Melanocyte of skin (primary cell): Measurements from ENCODE around the gene LRFN3. TPM values are rescaled to one million over a fixed set of nuclear protein-coding genes. Genes with fewer than 3 reads are reported as not detected.

ENCODE experiments used
- small RNA-seq, 2 donors: library from RNA; depleted of rRNA; stranded (forward); fragments of <200 nt; gene quantifications; one replicate each; pipeline ENCODE3, GENCODE V24; 2012
- total RNA-seq, 2 donors: library from RNA; depleted of rRNA; stranded (reverse); fragments of >200 nt; gene quantifications; 2 replicates each; pipeline ENCODE4 v1.2.3, GENCODE V29; 2012

The LRFN3 gene, protein sequence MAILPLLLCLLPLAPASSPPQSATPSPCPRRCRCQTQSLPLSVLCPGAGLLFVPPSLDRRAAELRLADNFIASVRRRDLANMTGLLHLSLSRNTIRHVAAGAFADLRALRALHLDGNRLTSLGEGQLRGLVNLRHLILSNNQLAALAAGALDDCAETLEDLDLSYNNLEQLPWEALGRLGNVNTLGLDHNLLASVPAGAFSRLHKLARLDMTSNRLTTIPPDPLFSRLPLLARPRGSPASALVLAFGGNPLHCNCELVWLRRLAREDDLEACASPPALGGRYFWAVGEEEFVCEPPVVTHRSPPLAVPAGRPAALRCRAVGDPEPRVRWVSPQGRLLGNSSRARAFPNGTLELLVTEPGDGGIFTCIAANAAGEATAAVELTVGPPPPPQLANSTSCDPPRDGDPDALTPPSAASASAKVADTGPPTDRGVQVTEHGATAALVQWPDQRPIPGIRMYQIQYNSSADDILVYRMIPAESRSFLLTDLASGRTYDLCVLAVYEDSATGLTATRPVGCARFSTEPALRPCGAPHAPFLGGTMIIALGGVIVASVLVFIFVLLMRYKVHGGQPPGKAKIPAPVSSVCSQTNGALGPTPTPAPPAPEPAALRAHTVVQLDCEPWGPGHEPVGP
- 1 to 10 TPM; 5.2 to 5.7 TPM for total RNA-seq

DNA sequence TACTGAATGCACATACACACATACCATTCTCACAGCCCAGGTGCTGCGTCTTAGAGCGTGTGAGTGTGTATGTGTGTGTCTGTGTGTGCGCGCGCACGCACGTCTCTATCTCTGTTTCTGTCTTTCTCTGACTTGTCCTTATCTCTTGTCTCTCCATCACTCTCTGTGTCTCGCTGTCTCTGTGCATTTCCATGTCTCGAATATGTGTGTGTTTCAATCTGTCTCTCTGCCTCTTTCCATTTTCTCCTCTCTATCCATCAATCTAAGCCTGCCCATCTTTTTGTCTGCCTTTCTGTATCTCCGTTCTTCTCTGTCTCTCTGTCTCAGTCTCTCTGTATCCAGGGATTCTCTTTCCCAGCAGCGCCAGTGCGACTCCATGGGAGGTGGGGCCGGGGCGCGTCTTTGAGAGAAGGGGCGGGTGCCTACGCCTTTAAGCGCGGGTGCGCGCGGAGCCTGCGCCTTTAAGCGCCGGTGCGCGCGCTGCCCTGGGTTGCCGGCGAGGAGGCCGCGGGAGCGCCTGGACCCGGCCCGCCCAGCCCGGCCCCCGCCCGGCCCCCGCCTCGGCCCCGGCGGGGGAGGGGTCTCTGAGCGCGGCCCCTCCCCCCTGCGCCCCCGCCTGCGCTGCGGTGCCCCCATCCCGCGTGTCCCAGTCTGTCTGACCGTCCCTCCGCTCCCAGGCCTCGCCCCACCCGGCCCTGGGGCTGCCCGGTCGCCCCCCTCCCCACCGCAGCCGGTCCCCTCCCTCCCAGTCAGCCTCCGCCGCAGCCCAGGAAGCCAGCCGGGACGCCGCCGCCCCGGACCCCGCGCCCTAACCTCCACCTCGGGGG lies at the start of gene LRFN3:
LRFN3 (plus strand) TSS at position 464 of the 827 bp plus-strand sequence. CDS start 3,052 bp downstream, outside the sequence.

DNA sequence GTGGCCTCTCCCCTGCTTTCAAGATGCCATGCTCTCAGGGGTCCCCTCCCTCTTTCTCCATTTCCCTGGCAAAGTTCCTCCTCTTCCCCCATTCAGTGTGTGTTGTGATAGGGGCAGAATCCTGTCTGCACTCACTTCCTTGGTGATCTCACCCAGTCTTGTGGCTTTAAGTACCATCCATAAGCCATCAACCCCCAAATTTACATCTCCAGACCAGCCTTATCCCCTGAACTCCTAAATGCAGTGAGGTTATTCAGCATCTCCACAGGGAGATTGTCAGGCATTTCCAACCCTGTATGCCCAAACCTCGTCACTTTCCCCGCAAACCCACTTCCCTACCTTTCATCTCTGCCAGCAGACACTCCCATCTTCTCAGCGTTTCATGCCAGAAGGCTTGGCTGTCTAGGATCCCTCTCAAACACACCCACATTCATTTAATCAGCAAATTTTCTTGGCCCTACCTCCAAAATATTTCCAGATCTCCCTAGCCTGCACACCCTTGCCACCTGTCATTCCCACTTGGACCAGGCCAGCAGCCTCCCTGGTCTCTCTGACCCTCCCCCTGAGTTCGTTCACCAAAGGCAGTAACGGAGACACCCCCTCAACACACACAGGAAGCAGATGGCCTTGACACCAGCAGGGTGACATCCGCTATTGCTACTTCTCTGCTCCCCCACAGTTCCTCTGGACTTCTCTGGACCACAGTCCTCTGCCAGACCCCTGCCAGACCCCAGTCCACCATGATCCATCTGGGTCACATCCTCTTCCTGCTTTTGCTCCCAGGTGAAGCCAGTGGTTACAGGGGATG lies 34.1 kb upstream of the LRFN3 start, which contains the start of gene HCST:
HCST (plus strand) TSS at position 676 of the 808 bp plus-strand sequence; CDS start at position 741, 65 bp downstream.

DNA sequence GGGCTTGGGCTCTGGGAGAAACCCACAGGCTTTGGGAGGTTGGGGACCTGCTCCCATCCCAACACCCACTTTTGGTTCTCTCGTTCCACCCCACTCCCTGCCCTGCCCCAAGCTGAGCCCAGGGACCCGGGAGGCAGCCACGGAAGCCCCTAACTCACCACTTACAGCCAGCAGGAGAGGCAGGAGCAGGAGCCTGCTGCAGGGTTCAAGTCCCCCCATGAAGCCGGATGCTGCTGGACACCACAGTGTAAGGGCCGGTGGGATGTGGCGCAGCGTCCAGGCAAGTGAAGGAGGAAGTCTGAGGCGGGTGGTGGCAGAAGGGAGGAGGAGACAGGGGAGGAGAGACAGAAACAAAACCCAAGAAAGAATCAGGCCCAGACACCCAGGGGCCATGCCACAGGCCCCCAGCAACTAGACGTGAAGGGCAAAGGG lies 28.1 kb upstream of the LRFN3 start, which contains the start of gene TYROBP:
TYROBP (minus strand) TSS at position 286 of the 432 bp plus-strand sequence; CDS start at position 219, 67 bp downstream.

Small RNA genes lying within 50 kb of the gene (small RNA-seq; reads per million reads assigned to genes)
- 0 reads per million in 2 donors for gene AF038458.1

Other genes starting within 250 kb of the LRFN3 start
- gene ZBTB32, start 231.8 kb upstream of the LRFN3 start, total RNA-seq, result not detected
- 1 to 10 TPM; 7.6 to 8.3 TPM for gene KMT2B, start 218.4 kb upstream of the LRFN3 start, total RNA-seq
- gene IGFLR1, start 193.9 kb upstream of the LRFN3 start, total RNA-seq, result 1 to 10 TPM in 1 of 2 donors, under 1 TPM in 1; 0.69 to 3.3 TPM
- gene U2AF1L4, start 191.0 kb upstream of the LRFN3 start, total RNA-seq, result 1 to 10 TPM; 2.8 to 6.0 TPM
- gene PSENEN, start 190.7 kb upstream of the LRFN3 start, total RNA-seq, result 10 to 100 TPM; 14.8 to 19.3 TPM
- 10 to 100 TPM; 11.0 to 13.1 TPM for gene LIN37, start 187.8 kb upstream of the LRFN3 start, total RNA-seq
- 1 to 10 TPM in 1 of 2 donors, under 1 TPM in 1; 0.67 to 1.7 TPM for gene HSPB6, start 179.3 kb upstream of the LRFN3 start, total RNA-seq
- gene PROSER3, start 178.2 kb upstream of the LRFN3 start, total RNA-seq, result 1 to 10 TPM; 5.5 to 9.0 TPM
- gene ARHGAP33, start 160.8 kb upstream of the LRFN3 start, total RNA-seq, result 1 to 10 TPM; 1.3 to 7.9 TPM
- gene PRODH2, start 123.5 kb upstream of the LRFN3 start, total RNA-seq, result not detected
- not detected for gene NPHS1, start 83.9 kb upstream of the LRFN3 start, total RNA-seq
- under 1 TPM; 0.33 to 0.34 TPM for gene KIRREL2, start 79.5 kb upstream of the LRFN3 start, total RNA-seq
- gene APLP1, start 67.8 kb upstream of the LRFN3 start, total RNA-seq, result 1 to 10 TPM in 1 of 2 donors, under 1 TPM in 1; under 0.01 to 2.1 TPM
- gene NFKBID, start 35.8 kb upstream of the LRFN3 start, total RNA-seq, result 10 to 100 TPM in 1 of 2 donors, 1 to 10 TPM in 1; 3.1 to 20.6 TPM
- under 1 TPM in 1 of 2 donors, not detected in 1; 1.00 TPM for gene HCST, start 33.8 kb upstream of the LRFN3 start, total RNA-seq
- not detected for gene TYROBP, start 28.1 kb upstream of the LRFN3 start, total RNA-seq
- gene SDHAF1, start 58.8 kb downstream of the LRFN3 start, total RNA-seq, result 10 to 100 TPM in 1 of 2 donors, 1 to 10 TPM in 1; 9.6 to 20.6 TPM
- under 1 TPM in 1 of 2 donors, not detected in 1; under 0.01 TPM for gene SYNE4, start 72.4 kb downstream of the LRFN3 start, total RNA-seq
- gene ALKBH6, start 77.8 kb downstream of the LRFN3 start, total RNA-seq, result 10 to 100 TPM; 28.6 to 29.0 TPM
- 1 to 10 TPM; 2.0 to 3.1 TPM for gene CLIP3, start 96.5 kb downstream of the LRFN3 start, total RNA-seq
- 1 to 10 TPM; 2.7 to 4.1 TPM for gene THAP8, start 117.9 kb downstream of the LRFN3 start, total RNA-seq
- gene WDR62, start 118.5 kb downstream of the LRFN3 start, total RNA-seq, result 10 to 100 TPM in 1 of 2 donors, 1 to 10 TPM in 1; 6.2 to 16.3 TPM
- not detected for gene OVOL3, start 174.8 kb downstream of the LRFN3 start, total RNA-seq
- gene POLR2I, start 178.5 kb downstream of the LRFN3 start, total RNA-seq, result 10 to 100 TPM; 37.5 to 72.3 TPM
- gene TBCB, start 179.1 kb downstream of the LRFN3 start, total RNA-seq, result 100 to 1,000 TPM; 123 to 168 TPM
- 100 to 1,000 TPM; 255 to 283 TPM for gene CAPNS1, start 203.7 kb downstream of the LRFN3 start, total RNA-seq
- 1 to 10 TPM in 1 of 2 donors, under 1 TPM in 1; 0.33 to 2.1 TPM for gene COX7A1, start 216.1 kb downstream of the LRFN3 start, total RNA-seq